ENCODE measurements around the gene LRIG1. TPM values are rescaled to one million over a fixed set of nuclear protein-coding genes. Genes with fewer than 3 reads are reported as not detected.

The LRIG1 gene
- total and polyA plus RNA-seq, 2 donors = 23.4 to 29.2 TPM

DNA sequence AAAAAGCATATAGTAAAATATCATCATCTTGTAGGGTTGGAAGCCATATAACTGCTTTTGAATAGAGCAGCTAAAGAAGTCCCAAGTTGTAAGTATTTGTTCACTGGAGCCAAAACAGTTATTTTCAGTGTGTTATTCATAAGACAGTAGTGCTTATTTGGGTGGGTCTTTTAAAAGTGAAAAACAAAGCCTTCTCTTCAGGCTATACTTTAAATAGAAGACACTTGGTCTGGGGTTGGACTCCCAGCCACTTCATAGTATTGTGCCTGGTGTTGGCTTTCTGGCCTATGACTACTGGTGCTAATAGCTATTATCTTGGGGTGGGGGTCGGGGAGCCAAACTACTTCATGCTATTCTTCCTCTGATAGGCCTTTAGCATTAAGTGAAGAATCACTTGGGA lies 144.8 kb downstream of the LRIG1 start:
- no peaks in the 10 kb centered on the region for H3K4me1 ChIP-seq (ENCODE audit: insufficient read depth)
- DNase-seq (ENCODE audit: extremely low spot score) = no peak
- H3K27ac ChIP-seq (ENCODE audit: low read depth) = no peak overlapping the region
- WGBS = 91% methylated on average over 1 of the region's 1 CpG
- no peaks in the 10 kb centered on the region for H3K36me3 ChIP-seq (ENCODE audit: insufficient read depth)
- no peak overlapping the region for H3K4me3 ChIP-seq (ENCODE audit: low read depth, low read length)

DNA sequence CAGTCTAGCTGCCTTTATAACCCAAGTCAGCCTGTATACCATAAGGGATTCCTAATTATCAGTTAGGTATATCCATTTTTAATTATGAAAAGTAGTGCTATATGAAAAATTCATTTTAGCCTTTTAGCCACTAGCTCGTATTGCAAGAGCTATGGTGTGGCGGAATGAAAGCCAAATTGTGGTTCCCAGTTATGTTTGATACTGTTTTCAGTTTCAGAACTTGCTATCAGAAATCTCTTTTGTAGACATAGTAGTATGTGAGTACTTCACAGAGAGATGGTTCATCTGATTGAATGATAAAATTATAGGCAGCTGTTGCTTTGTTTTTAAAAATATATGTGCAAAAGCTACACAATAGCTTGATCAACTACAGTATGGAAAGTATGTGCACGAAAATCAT lies 145.4 kb downstream of the LRIG1 start:
- Histone ChIP-seq H3K36me3 (ENCODE audit: insufficient read depth) (no peaks in the 10 kb centered on the region), H3K4me1 (ENCODE audit: insufficient read depth) (no peaks in the 10 kb centered on the region), H3K4me3 (ENCODE audit: low read depth, low read length) (no peak overlapping the region), H3K27ac (ENCODE audit: low read depth) (no peak overlapping the region)
- no peak for DNase-seq (ENCODE audit: extremely low spot score)
- 91% methylated on average over 3 of the region's 3 CpGs for WGBS

DNA sequence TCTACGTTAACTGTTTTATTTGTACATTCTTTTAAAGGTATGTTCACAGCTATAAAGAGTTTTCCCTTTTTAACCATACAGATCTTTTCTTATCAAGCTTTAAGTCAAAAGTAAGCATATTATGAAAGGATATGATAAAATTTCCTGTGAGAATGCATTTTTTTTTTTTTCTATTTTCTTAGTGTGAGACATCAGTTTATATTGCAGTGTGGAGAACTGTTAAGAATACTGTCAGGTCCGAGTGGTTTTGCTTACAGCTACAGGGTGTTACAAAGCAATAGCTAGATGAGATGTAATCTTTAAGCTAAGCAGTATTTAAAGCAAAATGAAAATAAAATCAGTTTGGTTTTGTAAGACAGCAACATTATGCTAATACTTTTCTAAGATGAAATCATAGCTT lies 146.8 kb downstream of the LRIG1 start:
- no peaks in the 10 kb centered on the region for H3K4me1 ChIP-seq (ENCODE audit: insufficient read depth)
- no peak overlapping the region for H3K4me3 ChIP-seq (ENCODE audit: low read depth, low read length)
- H3K27ac ChIP-seq (ENCODE audit: low read depth) = no peak overlapping the region
- WGBS = 47% methylated on average over 2 of the region's 2 CpGs
- H3K36me3 ChIP-seq (ENCODE audit: insufficient read depth) = no peaks in the 10 kb centered on the region
- DNase-seq (ENCODE audit: extremely low spot score) = no peak

DNA sequence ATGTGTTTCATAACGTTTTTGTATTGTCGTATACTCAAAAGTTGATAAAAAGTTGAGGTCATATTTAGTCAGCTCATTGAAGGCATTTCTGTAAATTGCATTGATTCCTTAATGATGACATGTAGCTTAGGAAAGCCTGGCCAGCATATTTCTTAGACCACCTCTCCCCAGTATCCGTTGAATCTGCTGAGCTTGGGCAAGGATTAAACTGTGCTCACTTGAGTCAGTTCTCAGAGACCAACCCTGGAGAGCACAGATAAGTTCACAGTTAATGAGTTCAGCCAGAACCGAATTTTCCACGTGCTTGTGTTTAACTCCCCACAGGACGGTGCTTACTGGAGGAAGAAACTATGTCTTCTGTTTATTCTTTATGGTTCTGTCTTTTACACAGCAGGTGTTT lies 147.3 kb downstream of the LRIG1 start:
- Histone ChIP-seq H3K27ac (ENCODE audit: low read depth) (no peak overlapping the region), H3K4me1 (ENCODE audit: insufficient read depth) (no peaks in the 10 kb centered on the region), H3K4me3 (ENCODE audit: low read depth, low read length) (no peak overlapping the region), H3K36me3 (ENCODE audit: insufficient read depth) (no peaks in the 10 kb centered on the region)
- WGBS = 32% methylated on average over 6 of the region's 6 CpGs
- DNase-seq (ENCODE audit: extremely low spot score) = no peak

DNA sequence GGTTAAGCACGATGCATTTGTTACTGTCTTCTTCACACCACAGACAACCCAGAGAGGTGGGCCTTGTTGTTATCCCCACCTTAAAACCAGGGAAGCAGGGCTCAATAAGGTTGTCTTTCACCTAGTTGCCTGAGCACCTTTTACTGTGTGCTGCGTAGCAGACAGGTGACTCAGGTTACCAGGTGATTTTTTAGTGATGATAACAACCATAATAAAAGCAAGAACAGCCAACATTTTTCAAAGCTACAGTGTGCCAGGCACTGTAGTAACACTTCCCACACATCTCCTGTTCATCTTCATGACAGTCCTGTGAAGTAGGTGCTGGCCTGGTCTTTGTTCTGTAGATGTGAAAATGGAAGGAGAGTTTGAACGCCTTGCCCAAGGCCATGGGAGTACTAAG lies 147.8 kb downstream of the LRIG1 start:
- WGBS = 97% methylated on average over 3 of the region's 3 CpGs
- H3K4me3 ChIP-seq (ENCODE audit: low read depth, low read length) = no peak overlapping the region
- DNase-seq (ENCODE audit: extremely low spot score) = no peak
- no peaks in the 10 kb centered on the region for H3K36me3 ChIP-seq (ENCODE audit: insufficient read depth)
- no peak overlapping the region for H3K27ac ChIP-seq (ENCODE audit: low read depth)
- no peaks in the 10 kb centered on the region for H3K4me1 ChIP-seq (ENCODE audit: insufficient read depth)

DNA sequence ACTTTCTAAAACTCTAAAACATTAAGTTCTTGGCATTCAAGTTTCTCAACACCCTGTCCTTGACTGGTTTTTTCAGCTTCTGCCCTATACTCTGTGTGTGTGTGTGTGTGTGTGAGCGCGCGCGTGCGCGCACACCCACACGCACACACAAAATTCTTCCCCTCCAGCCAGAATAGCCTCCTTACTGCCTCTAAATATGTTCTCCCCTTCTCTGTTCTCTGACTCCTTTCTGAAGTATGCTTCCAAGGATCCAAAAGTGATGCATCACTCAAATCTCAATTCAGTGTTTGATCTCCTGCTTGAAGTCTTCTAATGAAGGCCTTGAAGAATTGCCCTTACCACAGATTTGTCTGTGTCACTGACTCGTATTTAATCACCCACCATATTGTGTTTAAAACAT lies 150.2 kb downstream of the LRIG1 start:
- no peak overlapping the region for H3K27ac ChIP-seq (ENCODE audit: low read depth)
- H3K4me3 ChIP-seq (ENCODE audit: low read depth, low read length) = no peak overlapping the region
- H3K36me3 ChIP-seq (ENCODE audit: insufficient read depth) = no peaks in the 10 kb centered on the region
- H3K4me1 ChIP-seq (ENCODE audit: insufficient read depth) = no peaks in the 10 kb centered on the region
- no peak for DNase-seq (ENCODE audit: extremely low spot score)
- 92% methylated on average over 8 of the region's 8 CpGs for whole genome bisulfite sequencing

DNA sequence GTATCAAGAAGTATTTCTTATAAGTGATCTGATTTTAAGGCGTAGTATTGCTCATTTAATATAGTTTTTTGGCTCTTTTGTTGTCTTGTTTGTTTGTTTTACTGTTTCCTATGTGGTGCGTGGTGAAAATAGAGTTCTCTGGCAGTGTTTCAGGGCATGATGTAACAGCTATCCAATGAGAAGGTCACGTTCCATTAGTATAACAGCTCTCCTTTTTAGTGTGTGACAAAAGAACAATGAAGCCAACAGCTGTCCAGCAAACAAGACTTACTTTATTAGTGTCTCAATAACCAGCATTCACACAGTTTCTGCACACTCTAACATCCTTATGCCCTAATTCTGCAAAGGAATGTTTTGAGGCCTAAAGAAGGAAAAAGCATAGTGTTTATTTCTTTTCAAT lies 152.1 kb downstream of the LRIG1 start:
- Histone ChIP-seq H3K36me3 (ENCODE audit: insufficient read depth) (no peaks in the 10 kb centered on the region), H3K27ac (ENCODE audit: low read depth) (no peak overlapping the region), H3K4me3 (ENCODE audit: low read depth, low read length) (no peak overlapping the region), H3K4me1 (ENCODE audit: insufficient read depth) (no peaks in the 10 kb centered on the region)
- 87% methylated on average over 3 of the region's 3 CpGs for WGBS
- DNase-seq (ENCODE audit: extremely low spot score) = no peak

DNA sequence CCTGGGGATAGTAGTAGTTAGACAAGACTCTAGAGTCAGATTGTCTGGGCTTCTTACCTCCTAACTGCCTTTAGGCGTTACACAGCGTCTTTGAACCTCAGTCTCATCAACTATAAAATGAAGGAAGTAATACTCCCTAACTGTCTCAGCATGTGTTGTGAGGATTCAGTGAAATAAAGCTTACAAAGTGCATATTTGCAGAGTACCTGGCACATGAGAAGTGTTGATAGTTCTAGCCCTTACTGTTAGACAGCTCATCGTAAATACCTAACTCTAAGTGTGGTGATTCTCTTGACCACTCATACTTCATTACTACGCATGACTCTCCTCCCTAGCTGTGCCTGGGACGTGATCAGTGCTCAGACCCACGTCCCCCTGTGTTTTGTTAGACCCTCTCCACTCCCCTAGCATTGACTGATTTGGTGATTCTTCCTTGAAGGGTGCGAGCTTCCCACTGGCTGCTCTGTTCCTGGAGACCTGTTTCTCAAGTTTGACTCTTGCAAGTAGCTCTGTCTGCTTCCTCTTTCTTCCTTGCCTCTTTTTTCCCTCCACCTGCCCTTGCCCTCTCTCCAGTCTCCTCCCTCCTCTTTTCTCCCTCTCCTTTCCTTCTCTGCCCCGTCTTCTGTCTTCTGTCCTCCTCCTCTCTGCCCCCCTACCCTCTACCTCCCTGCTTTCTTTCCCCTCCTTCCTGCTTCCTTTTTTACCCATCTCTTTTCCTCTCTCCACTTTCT lies 155.8 kb downstream of the LRIG1 start:
- H3K27ac ChIP-seq (ENCODE audit: low read depth) = no peak overlapping the region
- no peak overlapping the region for H3K4me3 ChIP-seq (ENCODE audit: low read depth, low read length)
- whole genome bisulfite sequencing = 87% methylated on average over 8 of the region's 8 CpGs
- no peak for DNase-seq (ENCODE audit: extremely low spot score)
- no peaks in the 10 kb centered on the region for H3K36me3 ChIP-seq (ENCODE audit: insufficient read depth)
- no peaks in the 10 kb centered on the region for H3K4me1 ChIP-seq (ENCODE audit: insufficient read depth)

DNA sequence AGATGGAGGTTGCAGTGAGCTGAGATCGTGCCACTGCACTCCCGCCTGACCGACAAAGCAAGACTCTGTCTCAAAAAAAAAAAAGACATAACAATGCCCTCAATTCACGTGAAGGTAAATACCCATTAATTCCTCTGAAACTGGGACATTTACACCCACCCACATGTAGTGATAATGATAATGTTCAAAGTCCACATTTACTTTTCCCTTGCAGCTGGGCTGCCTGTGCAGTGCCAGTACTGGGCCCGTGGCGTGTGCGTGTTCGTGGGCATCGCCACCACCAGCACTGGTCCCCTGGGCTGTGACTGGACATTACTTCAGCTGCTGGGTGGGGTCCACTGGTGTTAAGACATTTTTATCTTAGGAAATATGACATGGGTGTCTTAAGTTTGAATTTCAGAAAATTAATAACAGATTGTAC lies 156.4 kb downstream of the LRIG1 start:
- H3K4me1 ChIP-seq (ENCODE audit: insufficient read depth) = no peaks in the 10 kb centered on the region
- H3K4me3 ChIP-seq (ENCODE audit: low read depth, low read length) = no peak overlapping the region
- no peaks in the 10 kb centered on the region for H3K36me3 ChIP-seq (ENCODE audit: insufficient read depth)
- DNase-seq (ENCODE audit: extremely low spot score) = no peak
- WGBS = 94% methylated on average over 9 of the region's 9 CpGs
- no peak overlapping the region for H3K27ac ChIP-seq (ENCODE audit: low read depth)

DNA sequence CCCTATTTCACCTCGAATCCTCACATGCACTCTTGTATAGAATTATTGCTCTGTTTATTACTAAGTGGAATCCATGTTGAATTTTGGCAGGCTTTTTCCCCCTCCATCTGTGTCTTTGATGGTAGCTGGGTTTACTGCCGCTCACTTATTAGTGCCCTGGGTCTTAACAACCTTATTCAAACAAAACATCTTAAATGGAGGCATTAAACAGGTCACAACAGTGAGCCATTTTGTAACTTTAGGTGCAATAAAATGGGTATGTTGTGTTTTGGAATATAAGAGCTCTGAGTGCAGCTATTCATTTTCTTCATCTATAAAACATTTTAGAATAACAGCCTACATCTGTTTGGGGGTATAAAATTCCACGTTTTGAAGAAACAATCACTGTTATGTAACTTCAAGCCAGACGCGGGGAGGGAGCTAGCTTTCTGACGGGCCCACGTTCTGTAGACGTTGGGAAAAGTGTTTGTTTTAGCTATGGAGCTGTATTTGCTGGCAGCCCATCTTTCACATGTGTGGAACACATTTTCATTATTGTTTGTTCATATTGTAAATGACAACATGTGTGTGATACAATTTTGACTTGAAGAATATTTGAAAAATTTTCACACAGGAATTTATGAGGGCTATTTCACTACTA lies 158.0 kb downstream of the LRIG1 start:
- Histone ChIP-seq H3K4me1 (ENCODE audit: insufficient read depth) (no peaks in the 10 kb centered on the region), H3K27ac (ENCODE audit: low read depth) (no peak overlapping the region), H3K4me3 (ENCODE audit: low read depth, low read length) (no peak overlapping the region), H3K36me3 (ENCODE audit: insufficient read depth) (no peaks in the 10 kb centered on the region)
- no peak for DNase-seq (ENCODE audit: extremely low spot score)
- 63% methylated on average over 8 of the region's 8 CpGs for WGBS

DNA sequence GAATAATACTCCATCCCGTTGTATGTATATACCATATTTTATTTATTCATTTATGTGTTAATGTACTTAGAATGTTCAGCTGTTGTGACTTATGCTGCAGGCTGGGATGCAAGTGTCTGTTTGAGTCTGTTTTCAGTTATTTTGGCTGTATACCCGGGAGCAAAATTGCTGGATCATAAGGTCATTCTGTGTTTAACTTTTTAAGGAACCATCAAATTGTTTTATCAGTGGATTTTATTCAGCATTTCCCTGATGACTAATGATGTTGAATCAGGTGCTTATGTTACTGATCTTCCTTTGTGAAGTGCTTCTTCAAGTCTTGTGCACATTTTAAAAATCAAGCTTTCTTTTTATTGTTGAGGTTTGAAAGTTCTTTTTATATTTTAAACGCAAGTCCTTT lies 161.9 kb downstream of the LRIG1 start:
- H3K27ac ChIP-seq (ENCODE audit: low read depth) = no peak overlapping the region
- no peaks in the 10 kb centered on the region for H3K4me1 ChIP-seq (ENCODE audit: insufficient read depth)
- WGBS = 67% methylated on average over 3 of the region's 3 CpGs
- no peaks in the 10 kb centered on the region for H3K36me3 ChIP-seq (ENCODE audit: insufficient read depth)
- H3K4me3 ChIP-seq (ENCODE audit: low read depth, low read length) = no peak overlapping the region
- DNase-seq (ENCODE audit: extremely low spot score) = no peak

DNA sequence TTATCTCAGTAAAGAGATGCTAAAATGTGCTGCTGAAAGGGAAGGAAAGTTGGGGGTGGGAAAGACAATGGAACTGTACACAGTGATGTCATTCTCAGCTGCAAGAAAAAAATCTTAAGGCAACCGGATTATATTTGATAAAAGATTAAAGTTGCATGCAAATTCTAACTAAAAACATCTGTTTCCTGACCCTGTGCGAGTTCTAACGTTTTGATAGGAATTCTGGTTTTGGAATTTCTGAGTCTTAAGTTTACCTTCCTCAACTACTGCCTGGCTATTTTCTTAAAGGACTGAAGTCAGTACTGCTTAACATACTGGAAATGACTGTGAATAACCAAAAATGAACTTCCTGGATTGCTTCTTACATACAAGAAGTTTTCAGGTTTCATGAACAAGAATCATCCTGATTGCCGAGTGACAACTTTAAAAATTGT lies 164.5 kb downstream of the LRIG1 start:
- Histone ChIP-seq H3K4me1 (ENCODE audit: insufficient read depth) (no peaks in the 10 kb centered on the region), H3K36me3 (ENCODE audit: insufficient read depth) (no peaks in the 10 kb centered on the region), H3K27ac (ENCODE audit: low read depth) (no peak overlapping the region), H3K4me3 (ENCODE audit: low read depth, low read length) (no peak overlapping the region)
- DNase-seq (ENCODE audit: extremely low spot score) = no peak
- 34% methylated on average over 4 of the region's 4 CpGs for WGBS

DNA sequence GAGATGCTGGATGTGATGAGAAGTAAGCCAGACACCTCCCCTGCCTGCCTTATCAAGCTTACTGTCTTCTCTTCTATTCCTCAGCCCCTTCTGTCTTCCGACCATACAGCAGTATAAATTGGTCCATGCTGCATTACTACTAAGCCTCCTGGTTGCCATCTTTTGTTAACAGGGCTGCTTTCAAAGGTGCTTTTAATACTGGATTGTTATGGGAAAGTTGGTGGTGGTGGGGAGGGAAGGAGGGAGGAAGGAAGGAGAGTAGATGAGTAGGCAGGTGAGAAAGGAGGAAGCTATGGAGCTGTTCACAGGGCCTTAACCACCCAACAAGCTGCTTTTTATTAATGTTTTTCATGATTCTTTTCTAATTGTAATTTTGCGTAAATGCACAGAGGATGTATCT lies 165.2 kb downstream of the LRIG1 start:
- no peak for DNase-seq (ENCODE audit: extremely low spot score)

More for the DNA sequence above, 165.2 kb downstream of the LRIG1 start:
- no peak overlapping the region for H3K4me3 ChIP-seq (ENCODE audit: low read depth, low read length)
- no peaks in the 10 kb centered on the region for H3K36me3 ChIP-seq (ENCODE audit: insufficient read depth)
- 96% methylated on average over 2 of the region's 2 CpGs for WGBS
- H3K27ac ChIP-seq (ENCODE audit: low read depth) = no peak overlapping the region
- no peaks in the 10 kb centered on the region for H3K4me1 ChIP-seq (ENCODE audit: insufficient read depth)
